Central memory CD8-positive, alpha-beta T cell (primary cell): ENCODE data around the gene TMEM47.

ENCODE experiments used
- ATAC-seq: fragments of 150-1000 bp; cut with Tn5 transposase; replicated peaks from 2 replicates; pipeline ENCODE4 v1.10.0; 2022; ENCODE audit warnings: mild to moderate bottlenecking, moderate FRiP score, moderate number of reproducible peaks; ENCODE audit not compliant: poor library complexity, severe bottlenecking; ENCODE audit errors: extremely low read depth
- DNase-seq, 2 donors: peaks; one replicate each; pipeline ENCODE4 v3.0.0; 2021; ENCODE audit warnings: low spot score in 2 of 2
- H3K27ac Mint-ChIP-seq: one replicate; pipeline ENCODE4 v1.8.0; 2022; ENCODE audit warnings: low read depth, mild to moderate bottlenecking, moderate library complexity, mixed read lengths
- H3K27me3 Mint-ChIP-seq: one replicate; pipeline ENCODE4 v1.8.0; 2022; ENCODE audit warnings: mixed read lengths
- H3K36me3 Mint-ChIP-seq: one replicate; pipeline ENCODE4 v1.8.0; 2022; ENCODE audit warnings: mild to moderate bottlenecking, moderate library complexity, mixed read lengths; ENCODE audit not compliant: insufficient read depth
- H3K4me1 Mint-ChIP-seq: one replicate; pipeline ENCODE4 v1.8.0; 2022; ENCODE audit warnings: mixed read lengths
- H3K4me3 Mint-ChIP-seq: one replicate; pipeline ENCODE4 v1.8.0; 2022; ENCODE audit warnings: mild to moderate bottlenecking, moderate library complexity, mixed read lengths
- H3K9me3 Mint-ChIP-seq: one replicate; pipeline ENCODE4 v1.8.0; 2022; ENCODE audit warnings: mixed read lengths

Gene TMEM47

DNA sequence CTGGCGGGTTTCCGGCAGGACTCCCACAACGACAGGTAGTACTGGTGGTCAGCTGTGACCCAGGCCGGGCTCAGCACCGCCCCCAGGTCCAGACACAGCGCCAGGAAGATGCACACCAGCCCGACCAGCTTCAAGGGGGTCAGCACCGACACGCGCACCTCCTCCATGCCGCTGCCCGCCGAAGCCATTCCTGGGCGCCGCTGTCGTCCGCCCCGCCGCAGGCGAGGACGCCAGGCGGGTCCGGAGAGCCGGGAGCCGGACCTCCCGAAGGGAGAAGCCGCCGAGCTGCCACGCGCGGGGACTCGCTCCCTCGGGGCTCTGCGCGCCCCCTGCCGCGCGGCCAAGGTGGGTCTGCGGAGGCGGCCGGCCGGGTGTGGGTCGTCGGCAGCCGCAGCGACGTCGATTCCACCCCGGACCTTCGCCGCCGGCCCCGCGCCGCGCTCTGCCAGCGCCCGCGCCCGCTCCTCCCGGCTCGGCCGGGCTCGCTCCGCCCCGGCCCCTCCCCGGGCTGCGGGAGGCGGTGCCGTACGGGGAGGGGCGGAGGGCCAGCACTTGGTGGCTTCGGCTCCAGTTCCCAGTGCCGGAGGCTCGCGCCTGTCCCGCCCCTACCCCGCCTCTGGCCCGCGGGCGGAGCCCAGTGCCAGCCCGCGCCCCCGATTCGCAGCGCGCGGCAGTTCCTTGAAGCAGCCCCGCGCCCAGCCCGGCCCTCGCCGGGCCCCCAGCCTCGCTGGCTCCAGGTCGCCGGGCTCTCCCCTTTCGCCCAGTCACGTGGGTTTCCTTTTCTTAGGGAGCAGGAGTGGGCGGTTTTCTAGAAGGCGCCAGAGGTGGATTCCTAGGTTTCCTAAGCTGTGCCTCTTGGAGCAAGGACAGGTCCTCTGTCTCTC, at the start of gene TMEM47:
Gene TMEM47, minus strand, starts transcription at position 444 of the 884 bp plus-strand sequence. Its CDS starts 256 bp downstream, at position 188.
- no peak for DNase-seq
- Mint-ChIP-seq H3K9me3 (peaks cover 11% of the 10 kb centered on the region), H3K27me3 (peaks cover 12% of the 10 kb centered on the region), H3K36me3 (no peaks in the 10 kb centered on the region), H3K4me1 (no peaks in the 10 kb centered on the region), H3K4me3 (peak within 1 kb of the TSS; percentile 36), H3K27ac (no peak within 1 kb of the TSS)
- no peak for ATAC-seq

DNA sequence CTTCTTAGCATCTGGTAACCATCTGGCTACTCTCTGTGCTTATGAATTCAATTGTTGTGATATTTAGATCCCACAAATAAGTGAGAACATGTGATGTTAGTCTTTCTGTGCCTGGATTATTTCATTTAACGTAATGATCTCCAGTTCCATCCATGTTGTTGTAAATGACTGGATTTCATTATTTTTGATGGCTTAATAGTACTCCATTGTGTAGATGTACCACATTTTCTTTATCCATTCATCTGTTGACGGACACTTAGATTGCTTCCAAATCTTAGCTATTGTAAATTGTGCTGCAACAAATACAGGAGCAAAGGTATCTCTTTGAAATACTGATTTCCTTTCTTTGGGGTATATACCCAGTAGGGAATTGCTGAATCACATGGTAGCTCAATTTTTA, 30.0 kb upstream of the TMEM47 start:
- ATAC-seq (no peak), DNase-seq (no peak)
- Mint-ChIP-seq H3K27ac (no peak overlapping the region), H3K36me3 (no peaks in the 10 kb centered on the region), H3K27me3 (no peaks in the 10 kb centered on the region), H3K9me3 (peaks cover 12% of the 10 kb centered on the region), H3K4me1 (no peaks in the 10 kb centered on the region), H3K4me3 (no peak overlapping the region)

DNA sequence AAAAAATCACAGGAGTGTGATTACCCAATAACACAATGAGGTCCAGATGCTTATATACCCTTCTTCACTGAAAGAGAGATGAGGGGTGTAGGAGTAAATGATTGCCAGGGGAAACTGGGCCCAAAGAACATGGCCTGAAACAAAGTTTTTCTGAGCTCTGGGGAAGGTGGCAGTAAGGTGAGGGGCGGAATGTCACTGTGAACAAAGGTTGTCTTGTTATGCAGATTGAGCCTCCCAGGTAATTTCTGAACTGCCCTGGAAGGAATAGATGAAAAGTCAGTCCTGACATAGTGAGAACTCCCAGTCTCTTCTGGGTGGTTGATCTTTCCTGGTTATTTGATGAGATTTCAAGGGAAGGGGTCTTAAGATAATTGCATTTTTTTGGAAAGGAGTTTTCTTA, 2.5 kb upstream of the TMEM47 start:
- DNase-seq (no peak), ATAC-seq (no peak)
- H3K4me1 Mint-ChIP-seq, result no peaks in the 10 kb centered on the region

DNA sequence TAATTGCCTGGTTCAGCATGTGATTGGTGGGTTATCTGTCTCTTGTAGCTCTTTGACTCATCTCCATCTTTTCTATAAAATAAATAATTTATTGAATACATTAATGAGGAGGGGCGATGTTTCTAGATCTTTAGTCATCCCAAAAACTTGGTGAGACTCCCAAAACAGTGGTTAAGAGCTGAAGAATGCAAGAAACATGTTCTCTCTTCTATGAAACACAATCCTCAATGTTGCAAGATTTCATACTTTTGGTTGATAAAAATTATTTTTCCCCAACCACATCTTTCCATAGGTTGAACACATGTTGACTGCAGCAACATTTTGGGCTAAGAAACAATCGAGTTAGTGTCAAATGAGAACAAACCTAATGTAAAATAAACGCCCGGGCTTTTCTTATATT, 1.2 kb upstream of the TMEM47 start:
- H3K4me3 Mint-ChIP-seq, result no peak overlapping the region
- H3K4me1 Mint-ChIP-seq, result no peaks in the 10 kb centered on the region
- DNase-seq (no peak), ATAC-seq (no peak)
- H3K36me3 Mint-ChIP-seq, result no peaks in the 10 kb centered on the region
- peaks cover 12% of the 10 kb centered on the region for H3K27me3 Mint-ChIP-seq
- no peak overlapping the region for H3K27ac Mint-ChIP-seq
- peaks cover 11% of the 10 kb centered on the region for H3K9me3 Mint-ChIP-seq

More for the DNA sequence above, 2.5 kb upstream of the TMEM47 start:
- Mint-ChIP-seq H3K36me3 (no peaks in the 10 kb centered on the region), H3K27ac (no peak overlapping the region), H3K4me3 (no peak overlapping the region), H3K9me3 (peaks cover 11% of the 10 kb centered on the region), H3K27me3 (peaks cover 12% of the 10 kb centered on the region)

DNA sequence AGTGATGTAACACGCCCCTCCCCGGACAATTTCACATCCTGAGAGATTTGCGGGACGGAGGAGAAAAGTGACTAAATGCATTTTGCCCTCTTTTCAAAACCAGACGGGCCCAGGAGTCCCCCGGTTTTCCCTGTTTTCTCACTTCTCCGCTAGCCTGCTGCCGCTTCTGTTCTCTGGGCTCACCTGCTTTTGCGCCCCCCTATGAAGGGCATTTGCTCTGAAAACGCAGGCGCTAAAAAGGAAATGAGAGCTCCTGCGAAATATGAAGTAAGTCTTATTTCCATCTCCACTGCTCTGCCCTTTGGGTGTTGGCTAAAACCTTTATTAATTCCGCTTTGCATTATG, 613 bp upstream of the TMEM47 start:
- Mint-ChIP-seq H3K27me3 (peaks cover 12% of the 10 kb centered on the region), H3K9me3 (peaks cover 11% of the 10 kb centered on the region), H3K27ac (no peak overlapping the region), H3K36me3 (no peaks in the 10 kb centered on the region), H3K4me1 (no peaks in the 10 kb centered on the region), H3K4me3 (no peak overlapping the region)
- DNase-seq (no peak), ATAC-seq (no peak)

DNA sequence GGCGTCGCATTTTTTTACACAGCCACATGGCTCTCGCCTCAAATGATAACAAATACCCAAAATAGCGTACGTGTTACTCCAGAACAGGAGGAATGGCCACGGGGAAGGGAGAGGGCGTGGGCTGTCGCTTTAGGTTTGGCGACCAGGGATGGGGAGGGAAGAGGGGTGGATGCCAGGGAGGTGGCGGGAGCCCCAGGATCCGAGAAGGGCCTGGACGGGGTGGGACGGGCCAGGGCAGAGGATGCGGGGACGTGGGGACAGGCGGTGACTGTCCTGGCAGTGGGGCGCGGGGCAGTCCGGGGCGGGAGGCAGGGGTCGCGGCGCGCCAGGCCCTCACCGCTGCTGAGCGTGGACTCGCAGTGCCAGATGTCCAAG, 631 bp downstream of the TMEM47 start:
- Mint-ChIP-seq H3K9me3 (peaks cover 7% of the 10 kb centered on the region), H3K36me3 (no peaks in the 10 kb centered on the region), H3K4me1 (no peaks in the 10 kb centered on the region), H3K27ac (no peak overlapping the region), H3K4me3 (peak overlapping the region; percentile 36), H3K27me3 (peaks cover 12% of the 10 kb centered on the region)
- ATAC-seq, result no peak
- DNase-seq, result no peak

DNA sequence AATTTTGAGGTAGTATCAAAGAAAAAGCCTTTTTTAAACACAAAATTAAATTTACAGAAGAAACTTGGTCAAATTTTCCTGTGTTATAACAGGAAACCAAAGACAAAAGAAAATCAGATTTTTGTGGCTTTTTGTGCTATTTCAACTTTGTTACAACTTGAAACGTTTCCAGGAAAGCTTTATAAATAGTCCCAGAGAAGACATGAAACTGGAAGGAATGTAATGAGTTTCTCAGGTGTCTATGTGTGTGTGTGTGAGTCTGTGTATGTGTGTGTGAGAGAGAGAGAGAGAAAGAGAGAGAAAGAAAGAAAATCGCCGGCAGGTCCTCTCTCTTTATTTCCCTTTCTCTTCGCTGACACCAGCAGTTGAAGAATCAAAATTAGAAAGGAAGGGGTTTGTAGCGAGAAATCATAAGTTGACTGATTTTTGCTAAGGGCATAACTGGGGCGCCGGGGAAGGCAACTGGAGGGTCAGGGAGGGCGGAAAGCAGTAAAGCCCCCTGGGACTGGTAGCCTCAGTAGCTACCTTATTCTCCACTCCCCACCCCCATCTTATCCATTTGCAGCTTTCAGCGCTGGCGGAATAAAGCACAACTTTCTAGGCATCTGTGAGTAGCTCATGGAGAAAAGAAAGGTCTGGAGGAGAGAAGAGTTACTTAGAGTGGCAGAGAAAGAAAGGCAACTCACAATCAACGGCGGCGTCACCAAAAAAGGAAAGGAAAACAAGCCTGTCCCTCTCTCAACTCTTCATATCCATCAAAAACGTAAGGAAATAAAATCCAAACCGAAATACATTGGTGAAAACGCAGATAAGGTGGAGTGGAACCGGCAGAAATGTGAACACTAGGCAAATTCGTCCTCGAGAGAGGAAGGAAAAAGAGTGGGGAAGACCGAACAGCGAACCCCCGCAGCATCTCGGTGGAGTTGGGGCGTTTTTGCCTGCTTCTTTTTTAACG, 1.3 kb downstream of the TMEM47 start:
- no peak for ATAC-seq
- H3K27me3 Mint-ChIP-seq, result peaks cover 12% of the 10 kb centered on the region
- DNase-seq, result no peak
- peak overlapping the region; percentile 36 for H3K4me3 Mint-ChIP-seq
- H3K9me3 Mint-ChIP-seq, result peaks cover 6% of the 10 kb centered on the region
- no peaks in the 10 kb centered on the region for H3K36me3 Mint-ChIP-seq
- no peak overlapping the region for H3K27ac Mint-ChIP-seq
- H3K4me1 Mint-ChIP-seq, result no peaks in the 10 kb centered on the region

DNA sequence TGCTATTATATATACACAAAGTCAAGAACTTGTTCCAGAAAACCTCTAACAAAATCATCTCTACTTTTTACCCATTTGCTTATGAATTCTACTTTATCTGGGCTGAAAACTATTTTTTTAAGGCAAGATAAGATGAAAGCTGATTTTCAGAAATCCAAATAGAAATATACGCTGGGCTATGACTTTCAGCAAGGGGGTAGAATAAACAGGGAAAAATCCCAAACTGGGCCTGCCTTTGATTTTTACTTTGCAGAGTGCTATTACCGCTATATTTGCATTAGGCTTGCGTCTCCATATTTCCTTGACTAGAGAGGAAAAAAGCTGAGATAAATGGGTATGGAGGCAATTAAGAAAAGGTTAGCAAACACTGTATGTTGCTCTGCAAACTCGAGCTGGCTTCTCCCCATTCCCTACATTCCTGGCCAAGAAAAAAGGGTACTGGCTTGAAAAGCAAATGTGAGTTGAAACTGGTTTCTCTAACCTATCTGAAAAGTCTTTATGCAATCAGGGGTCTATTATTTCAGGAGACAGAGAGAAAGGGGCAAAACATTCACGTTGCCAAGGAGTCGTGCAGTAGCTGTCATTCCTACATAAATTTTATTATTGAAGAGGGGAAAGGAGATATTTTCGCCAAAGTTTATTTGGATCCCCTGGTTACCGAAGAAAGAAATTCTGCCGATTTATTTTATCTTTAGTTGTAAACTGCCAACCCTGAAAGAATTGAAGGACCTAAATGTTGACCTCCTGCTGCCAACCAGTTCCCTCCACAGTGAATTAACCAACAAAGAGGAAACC, 2.2 kb downstream of the TMEM47 start:
- Mint-ChIP-seq H3K36me3 (no peaks in the 10 kb centered on the region), H3K27ac (no peak overlapping the region), H3K9me3 (peaks cover 6% of the 10 kb centered on the region), H3K4me1 (no peaks in the 10 kb centered on the region), H3K4me3 (no peak overlapping the region), H3K27me3 (peaks cover 12% of the 10 kb centered on the region)
- DNase-seq (no peak), ATAC-seq (no peak)

DNA sequence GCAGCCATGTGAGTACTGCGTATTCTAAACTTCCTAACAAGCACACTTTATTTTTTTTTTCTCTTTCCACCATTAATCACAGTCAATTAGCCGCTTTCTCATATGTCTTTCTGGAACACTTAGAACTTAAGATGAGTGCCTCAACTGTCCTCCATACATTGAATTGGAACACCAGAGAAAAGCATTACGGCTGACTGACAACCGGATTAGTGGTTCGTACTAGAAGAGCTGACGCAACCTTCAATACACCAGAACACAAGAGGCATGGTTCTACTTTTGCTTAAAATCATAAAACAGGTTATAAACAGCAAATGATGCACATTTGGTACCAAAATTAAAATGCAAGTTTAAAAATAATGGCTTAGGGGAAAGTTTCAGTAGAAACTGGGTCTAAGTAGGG, 3.3 kb downstream of the TMEM47 start:
- H3K4me1 Mint-ChIP-seq, result no peaks in the 10 kb centered on the region
- no peak overlapping the region for H3K27ac Mint-ChIP-seq
- ATAC-seq (no peak), DNase-seq (no peak)
- peaks cover 6% of the 10 kb centered on the region for H3K9me3 Mint-ChIP-seq
- peaks cover 12% of the 10 kb centered on the region for H3K27me3 Mint-ChIP-seq
- no peaks in the 10 kb centered on the region for H3K36me3 Mint-ChIP-seq
- H3K4me3 Mint-ChIP-seq, result no peak overlapping the region

DNA sequence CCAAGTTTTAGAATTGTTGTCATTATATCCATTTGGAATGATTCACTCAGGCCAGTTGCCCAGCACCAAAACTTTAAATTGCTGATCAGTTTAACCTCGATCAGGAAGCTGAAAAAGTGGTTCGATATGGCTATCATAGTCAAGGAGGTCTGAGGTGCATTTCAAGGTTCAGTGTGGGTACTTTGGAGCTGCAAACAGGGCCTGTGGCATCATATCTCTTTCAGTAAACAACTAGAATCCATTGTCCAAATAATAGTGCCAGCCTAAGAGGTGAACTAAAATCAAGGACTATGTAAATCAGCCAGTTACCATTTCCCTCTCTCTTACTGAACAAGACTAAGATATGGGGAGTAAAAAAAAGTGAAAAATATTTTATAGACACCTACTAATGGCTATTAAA, 14.2 kb downstream of the TMEM47 start:
- no peak for ATAC-seq
- no peak overlapping the region for H3K27ac Mint-ChIP-seq
- H3K9me3 Mint-ChIP-seq, result no peaks in the 10 kb centered on the region
- H3K27me3 Mint-ChIP-seq, result no peaks in the 10 kb centered on the region
- no peak for DNase-seq
- H3K4me3 Mint-ChIP-seq, result no peak overlapping the region
- no peaks in the 10 kb centered on the region for H3K36me3 Mint-ChIP-seq
- no peaks in the 10 kb centered on the region for H3K4me1 Mint-ChIP-seq

DNA sequence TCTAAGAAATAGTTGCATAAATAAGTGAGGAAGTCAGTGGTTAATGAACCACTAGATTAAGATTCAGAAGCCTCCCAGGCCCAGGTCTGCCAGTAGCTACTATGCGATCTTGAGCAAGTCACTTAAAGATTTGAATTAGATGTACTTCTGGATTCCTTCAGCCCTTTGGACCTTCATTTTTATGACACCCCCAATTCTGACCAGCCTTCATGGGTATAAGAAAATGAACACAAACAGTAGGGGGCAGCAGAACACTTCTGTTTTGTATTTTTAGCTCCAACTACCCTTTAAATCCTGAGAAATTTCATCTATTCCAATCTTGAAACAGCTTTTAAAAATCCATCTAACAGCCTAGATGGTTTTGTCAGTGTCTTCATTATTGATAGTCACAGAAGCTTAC, 19.0 kb downstream of the TMEM47 start:
- H3K4me3 Mint-ChIP-seq, result no peak overlapping the region
- no peaks in the 10 kb centered on the region for H3K9me3 Mint-ChIP-seq
- H3K4me1 Mint-ChIP-seq, result no peaks in the 10 kb centered on the region
- ATAC-seq, result no peak
- no peaks in the 10 kb centered on the region for H3K27me3 Mint-ChIP-seq
- no peak for DNase-seq
- H3K36me3 Mint-ChIP-seq, result no peaks in the 10 kb centered on the region
- no peak overlapping the region for H3K27ac Mint-ChIP-seq

DNA sequence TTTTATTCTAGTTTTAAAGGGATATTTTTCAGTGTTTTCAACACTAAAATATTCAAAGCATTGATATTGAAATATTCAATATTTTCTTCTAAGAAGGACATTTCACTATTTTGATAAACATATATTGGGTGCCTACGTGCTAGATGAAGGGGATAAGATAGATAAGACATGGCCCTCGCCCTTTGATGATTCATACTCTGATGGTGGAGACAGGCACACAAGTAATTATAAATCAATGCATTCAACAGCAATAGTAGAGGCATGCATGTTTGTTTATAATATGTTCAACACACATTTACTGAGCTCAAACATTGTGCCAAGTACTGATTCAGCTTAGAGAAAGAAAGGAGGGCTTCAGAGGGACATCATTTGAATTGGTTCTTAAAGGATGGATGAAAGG, 22.7 kb downstream of the TMEM47 start:
- H3K9me3 Mint-ChIP-seq, result no peaks in the 10 kb centered on the region
- no peaks in the 10 kb centered on the region for H3K4me1 Mint-ChIP-seq
- no peak for DNase-seq
- no peak overlapping the region for H3K4me3 Mint-ChIP-seq
- H3K36me3 Mint-ChIP-seq, result no peaks in the 10 kb centered on the region
- ATAC-seq, result no peak
- no peaks in the 10 kb centered on the region for H3K27me3 Mint-ChIP-seq
- no peak overlapping the region for H3K27ac Mint-ChIP-seq
